ENCODE measurements around the gene GBP7. TPM values are rescaled to one million over a fixed set of nuclear protein-coding genes. Genes with fewer than 3 reads are reported as not detected.

The GBP7 gene
- total and polyA plus RNA-seq, 5 donors: 0.05 to 0.11 TPM; not detected in 3

DNA sequence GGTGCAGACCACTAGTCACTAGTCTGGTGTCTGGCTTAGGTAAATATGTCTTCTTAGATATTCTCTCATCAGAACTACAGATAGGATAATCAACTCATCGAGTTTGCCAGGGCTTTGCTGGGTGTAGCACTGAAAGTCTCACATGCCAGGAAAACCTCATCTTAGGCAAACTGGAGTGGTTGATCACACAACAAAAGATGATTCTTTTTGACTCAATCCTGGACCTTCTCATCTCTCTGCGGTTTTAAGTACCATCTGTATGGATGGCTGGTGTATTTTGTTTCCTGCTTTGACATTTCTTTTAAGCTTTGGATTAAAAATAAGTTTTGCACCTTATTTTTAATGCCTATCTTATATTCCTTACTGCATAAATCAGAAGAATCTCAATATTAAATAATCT, 61.1 kb downstream of the GBP7 start:
- DNase-seq (no peak), ATAC-seq (no peak)
- intact Hi-C loops (cut with DNase I): no loop called here
- no peak overlapping the region for H3K4me3 ChIP-seq (ENCODE audit: low read length)
- H3K27me3 ChIP-seq (ENCODE audit: control insufficient read depth, insufficient read depth): no peaks in the 10 kb centered on the region
- H3K4me1 ChIP-seq (ENCODE audit: control insufficient read depth, insufficient read depth, low read length): no peaks in the 10 kb centered on the region
- WGBS: 88% methylated on average over 2 of the region's 2 CpGs
- no peaks in the 10 kb centered on the region for H3K9me3 ChIP-seq (ENCODE audit: control insufficient read depth, low read length)
- H3K27ac ChIP-seq (ENCODE audit: low read length): no peak overlapping the region

DNA sequence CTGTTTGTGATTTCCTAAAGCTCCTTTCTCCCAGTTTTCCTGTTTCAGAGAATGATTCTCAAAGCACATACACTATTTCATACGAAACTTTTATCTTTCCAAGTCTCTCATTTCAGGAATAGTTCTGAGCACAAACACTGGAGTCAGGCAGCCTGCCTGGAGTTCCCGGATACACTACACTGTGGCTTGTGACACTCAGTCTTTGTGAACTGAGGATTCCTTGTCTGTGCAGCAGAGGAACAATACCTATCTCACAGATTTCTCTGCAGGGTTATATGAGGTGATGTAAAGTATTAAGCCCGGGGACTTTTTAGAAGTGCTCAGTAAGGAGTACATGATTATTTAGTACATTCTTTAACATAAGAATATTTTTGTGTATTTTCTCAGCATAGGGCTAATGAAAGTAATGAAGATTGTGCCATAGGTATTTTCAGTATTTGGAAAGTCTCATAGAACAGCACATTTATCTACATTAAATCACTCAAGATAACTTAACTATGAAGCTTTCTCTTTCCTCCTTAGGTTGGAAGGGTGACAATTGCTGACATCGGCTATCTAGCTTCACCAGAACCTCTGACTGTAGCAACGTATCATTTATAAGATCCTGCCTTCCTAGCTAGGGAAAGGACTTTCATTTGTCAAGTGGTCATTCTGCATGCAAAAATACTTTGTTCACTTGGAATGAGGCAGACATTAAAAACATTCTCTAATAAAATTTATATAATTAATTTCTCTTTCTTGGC, 62.8 kb downstream of the GBP7 start:
- H3K27me3 ChIP-seq (ENCODE audit: control insufficient read depth, insufficient read depth): no peaks in the 10 kb centered on the region
- H3K27ac ChIP-seq (ENCODE audit: low read length): no peak overlapping the region
- H3K9me3 ChIP-seq (ENCODE audit: control insufficient read depth, low read length): no peaks in the 10 kb centered on the region
- no peaks in the 10 kb centered on the region for H3K4me1 ChIP-seq (ENCODE audit: control insufficient read depth, insufficient read depth, low read length)
- intact Hi-C loops (cut with DNase I): no loop called here
- DNase-seq (no peak), ATAC-seq (no peak)
- no peak overlapping the region for H3K4me3 ChIP-seq (ENCODE audit: low read length)
- WGBS: 49% methylated on average over 5 of the region's 5 CpGs

DNA sequence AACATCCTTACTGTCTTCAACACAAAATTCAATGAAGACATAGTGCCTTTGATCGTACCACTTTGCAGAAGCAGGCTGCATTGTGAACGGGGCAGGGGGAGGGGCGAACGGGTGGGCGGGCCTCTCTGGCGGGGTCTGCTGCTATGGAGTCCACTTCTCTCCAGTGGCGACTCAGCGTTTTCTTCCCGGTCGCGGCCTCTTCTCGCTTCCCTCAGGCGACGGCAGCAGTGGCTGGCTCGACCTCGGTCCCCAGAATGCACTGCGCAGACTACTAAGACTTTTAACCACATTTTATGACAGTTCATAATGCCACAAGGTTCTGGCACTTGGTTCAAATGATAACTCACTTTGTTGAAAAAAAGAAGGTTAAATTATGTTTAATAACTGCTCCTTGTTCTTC, 71.1 kb downstream of the GBP7 start:
- Histone ChIP-seq H3K4me1 (ENCODE audit: control insufficient read depth, insufficient read depth, low read length) (no peaks in the 10 kb centered on the region), H3K27me3 (ENCODE audit: control insufficient read depth, insufficient read depth) (no peaks in the 10 kb centered on the region), H3K27ac (ENCODE audit: low read length) (no peak overlapping the region), H3K4me3 (ENCODE audit: low read length) (no peak overlapping the region), H3K9me3 (ENCODE audit: control insufficient read depth, low read length) (no peaks in the 10 kb centered on the region)
- intact Hi-C loops (cut with DNase I): no loop called here
- ATAC-seq (no peak), DNase-seq (no peak)
- 96% methylated on average over 17 of the region's 17 CpGs for WGBS

DNA sequence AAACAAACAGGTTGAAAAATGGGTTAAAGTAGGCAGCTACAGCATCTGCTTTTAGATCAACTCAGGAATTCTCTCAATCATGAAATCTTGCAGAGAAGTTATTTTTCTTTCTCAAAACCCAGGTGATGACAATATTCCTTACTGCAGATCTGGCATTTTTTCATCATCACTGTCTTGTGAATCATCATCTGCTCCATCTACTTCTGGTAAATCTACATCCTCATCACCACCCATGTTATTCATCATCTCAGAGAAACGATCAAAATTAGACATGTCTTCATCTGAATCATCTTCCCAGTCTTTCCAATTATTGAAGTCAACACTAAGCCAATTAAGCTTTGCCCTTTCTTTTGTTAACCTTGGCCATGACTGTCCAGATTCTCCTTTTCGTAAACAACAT, 71.7 kb downstream of the GBP7 start:
- 92% methylated on average over 2 of the region's 2 CpGs for WGBS
- ATAC-seq (no peak), DNase-seq (no peak)
- Histone ChIP-seq H3K4me1 (ENCODE audit: control insufficient read depth, insufficient read depth, low read length) (no peaks in the 10 kb centered on the region), H3K27me3 (ENCODE audit: control insufficient read depth, insufficient read depth) (no peaks in the 10 kb centered on the region), H3K27ac (ENCODE audit: low read length) (no peak overlapping the region), H3K4me3 (ENCODE audit: low read length) (no peak overlapping the region), H3K9me3 (ENCODE audit: control insufficient read depth, low read length) (no peaks in the 10 kb centered on the region)
- intact Hi-C loops (cut with DNase I): no loop called here

DNA sequence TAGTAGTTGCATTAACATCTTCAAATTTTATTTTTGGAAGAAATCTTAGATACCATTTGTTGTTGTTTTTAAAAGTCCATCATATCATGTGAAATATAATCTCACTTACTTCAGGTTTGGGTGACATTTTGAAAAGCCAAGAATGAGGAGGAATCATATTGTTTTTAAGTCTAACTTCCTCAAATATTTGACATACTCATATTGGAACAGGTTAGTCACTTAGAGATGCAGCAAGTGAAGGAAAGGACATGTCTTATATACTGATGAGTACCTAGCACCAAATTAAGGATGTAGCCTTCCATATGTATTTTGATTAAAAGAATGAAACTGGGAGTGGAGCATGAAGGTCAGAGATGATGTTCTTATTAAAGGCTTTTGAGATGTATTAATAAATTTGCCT, 73.8 kb downstream of the GBP7 start:
- Histone ChIP-seq H3K4me1 (ENCODE audit: control insufficient read depth, insufficient read depth, low read length) (no peaks in the 10 kb centered on the region), H3K9me3 (ENCODE audit: control insufficient read depth, low read length) (no peaks in the 10 kb centered on the region), H3K4me3 (ENCODE audit: low read length) (no peak overlapping the region), H3K27me3 (ENCODE audit: control insufficient read depth, insufficient read depth) (no peaks in the 10 kb centered on the region), H3K27ac (ENCODE audit: low read length) (no peak overlapping the region)
- no peak for ATAC-seq
- DNase-seq: no peak
- intact Hi-C loops (cut with DNase I): no loop called here

DNA sequence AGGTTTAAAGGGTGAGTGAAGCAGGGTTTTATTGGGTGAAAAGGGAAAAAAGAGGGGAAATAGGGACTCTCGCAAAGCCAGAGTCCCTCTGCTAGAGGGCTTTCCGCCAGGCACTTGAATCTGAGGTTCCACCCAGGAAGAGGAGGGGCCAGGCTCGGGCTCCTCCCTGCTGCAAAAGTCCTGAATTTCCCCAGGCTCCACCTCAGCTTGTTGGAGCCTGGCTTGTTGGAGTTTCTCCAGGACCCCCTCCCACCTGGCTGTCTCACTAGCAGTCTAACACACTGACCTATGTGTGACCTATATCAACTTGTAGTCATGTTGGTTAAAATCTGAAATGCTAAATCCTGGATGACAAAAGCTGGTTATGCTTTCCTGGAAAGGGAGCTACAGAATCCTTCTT, 75.4 kb downstream of the GBP7 start:
- H3K4me3 ChIP-seq (ENCODE audit: low read length): no peak overlapping the region
- no peaks in the 10 kb centered on the region for H3K4me1 ChIP-seq (ENCODE audit: control insufficient read depth, insufficient read depth, low read length)
- no peak for DNase-seq
- H3K9me3 ChIP-seq (ENCODE audit: control insufficient read depth, low read length): no peaks in the 10 kb centered on the region
- H3K27me3 ChIP-seq (ENCODE audit: control insufficient read depth, insufficient read depth): no peaks in the 10 kb centered on the region
- intact Hi-C loops (cut with DNase I): no loop called here
- ATAC-seq: no peak
- no peak overlapping the region for H3K27ac ChIP-seq (ENCODE audit: low read length)
- 96% methylated on average over 3 of the region's 3 CpGs for WGBS

- intact Hi-C loops (cut with DNase I): no loop called here
Measured at GRCh38 chr1:89098857-89099256, 76.9 kb downstream of the GBP7 start.

DNA sequence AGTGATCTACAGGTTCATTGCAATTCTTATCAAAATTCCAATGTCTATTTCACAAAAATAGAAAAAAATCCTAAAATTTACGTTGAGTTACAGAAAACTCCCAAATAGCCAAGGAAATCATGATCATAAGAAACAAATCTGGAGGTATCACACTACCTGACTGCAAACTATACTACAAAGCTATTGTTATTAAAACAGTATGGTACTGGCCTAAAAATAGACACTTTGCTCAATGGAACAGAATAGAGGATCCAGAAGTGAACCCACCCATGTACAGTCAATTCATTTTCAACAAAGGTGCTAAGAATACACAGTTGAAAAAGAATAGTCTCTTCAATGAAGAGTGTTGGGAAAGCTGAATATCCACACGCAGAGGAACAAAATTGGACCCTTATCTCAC, 80.1 kb downstream of the GBP7 start:
- no peak for ATAC-seq
- no peaks in the 10 kb centered on the region for H3K9me3 ChIP-seq (ENCODE audit: control insufficient read depth, low read length)
- no peak overlapping the region for H3K4me3 ChIP-seq (ENCODE audit: low read length)
- H3K4me1 ChIP-seq (ENCODE audit: control insufficient read depth, insufficient read depth, low read length): no peaks in the 10 kb centered on the region
- no peak overlapping the region for H3K27ac ChIP-seq (ENCODE audit: low read length)
- intact Hi-C loops (cut with DNase I): no loop called here
- no peak for DNase-seq
- 93% methylated on average over 2 of the region's 2 CpGs for WGBS
- H3K27me3 ChIP-seq (ENCODE audit: control insufficient read depth, insufficient read depth): no peaks in the 10 kb centered on the region

More at GRCh38 chr1:89098857-89099256, 76.9 kb downstream of the GBP7 start:
- DNase-seq (no peak), ATAC-seq (no peak)
- Histone ChIP-seq H3K4me3 (ENCODE audit: low read length) (no peak overlapping the region), H3K4me1 (ENCODE audit: control insufficient read depth, insufficient read depth, low read length) (no peaks in the 10 kb centered on the region), H3K27me3 (ENCODE audit: control insufficient read depth, insufficient read depth) (no peaks in the 10 kb centered on the region), H3K9me3 (ENCODE audit: control insufficient read depth, low read length) (no peaks in the 10 kb centered on the region), H3K27ac (ENCODE audit: low read length) (no peak overlapping the region)
- 70% methylated on average over 3 of the region's 3 CpGs for WGBS

DNA sequence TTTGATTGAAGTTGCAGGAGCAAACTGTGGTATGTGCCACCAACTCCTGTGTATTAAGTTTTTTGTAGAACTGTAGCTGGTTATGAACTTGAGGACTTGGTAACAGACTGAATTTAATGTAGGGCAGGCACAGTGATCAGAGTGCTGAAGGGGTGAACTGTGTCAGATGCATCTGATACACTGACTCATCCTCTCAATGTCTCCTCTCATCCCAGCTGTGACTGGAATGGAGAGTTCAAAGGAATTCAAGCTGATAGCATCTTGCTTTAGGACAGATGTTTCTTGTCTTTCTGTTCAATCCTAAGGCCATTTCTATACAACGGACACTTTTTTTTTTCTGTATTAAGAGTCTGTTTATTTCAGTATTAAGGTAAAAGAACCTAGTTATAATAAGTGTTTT, 85.8 kb downstream of the GBP7 start:
- intact Hi-C loops (cut with DNase I): loop anchor here in 2 of 4 donors (5.0 to 10.0 kb wide), 3 partner anchors 197 to 267 kb away; no protein-coding TSS in a partner anchor
- no peaks in the 10 kb centered on the region for H3K27me3 ChIP-seq (ENCODE audit: control insufficient read depth, insufficient read depth)
- WGBS: 55% methylated on average over 1 of the region's 1 CpG
- H3K4me1 ChIP-seq (ENCODE audit: control insufficient read depth, insufficient read depth, low read length): no peaks in the 10 kb centered on the region
- no peak overlapping the region for H3K4me3 ChIP-seq (ENCODE audit: low read length)
- ATAC-seq: no peak
- H3K27ac ChIP-seq (ENCODE audit: low read length): no peak overlapping the region
- no peaks in the 10 kb centered on the region for H3K9me3 ChIP-seq (ENCODE audit: control insufficient read depth, low read length)
- DNase-seq: no peak

DNA sequence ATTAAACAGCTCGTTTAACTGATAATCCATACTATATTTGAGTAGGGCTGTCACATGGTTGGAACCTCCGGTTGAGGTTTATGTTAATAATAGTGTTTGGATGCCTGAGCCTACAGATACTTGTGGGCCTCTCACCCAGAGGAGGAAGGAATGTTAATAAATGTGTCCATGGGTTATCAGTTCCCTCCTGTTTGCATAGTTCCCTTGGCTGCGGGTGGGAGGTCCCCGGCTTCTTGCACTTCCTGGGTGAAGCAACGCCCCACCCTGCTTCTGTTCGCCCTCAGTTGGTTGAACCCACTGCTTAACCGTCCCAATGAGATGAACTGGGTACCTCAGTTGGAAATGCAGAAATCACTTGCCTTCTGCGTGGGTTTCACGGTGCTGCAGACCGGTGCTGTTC, 87.2 kb downstream of the GBP7 start:
- intact Hi-C loops (cut with DNase I): loop anchor here in 2 of 4 donors (5.0 to 10.0 kb wide), 3 partner anchors 199 to 269 kb away; no protein-coding TSS in a partner anchor
- no peak overlapping the region for H3K27ac ChIP-seq (ENCODE audit: low read length)
- H3K27me3 ChIP-seq (ENCODE audit: control insufficient read depth, insufficient read depth): no peaks in the 10 kb centered on the region
- DNase-seq: no peak
- ATAC-seq: no peak
- H3K4me3 ChIP-seq (ENCODE audit: low read length): no peak overlapping the region
- H3K4me1 ChIP-seq (ENCODE audit: control insufficient read depth, insufficient read depth, low read length): no peaks in the 10 kb centered on the region
- H3K9me3 ChIP-seq (ENCODE audit: control insufficient read depth, low read length): no peaks in the 10 kb centered on the region
- WGBS: 77% methylated on average over 10 of the region's 10 CpGs

DNA sequence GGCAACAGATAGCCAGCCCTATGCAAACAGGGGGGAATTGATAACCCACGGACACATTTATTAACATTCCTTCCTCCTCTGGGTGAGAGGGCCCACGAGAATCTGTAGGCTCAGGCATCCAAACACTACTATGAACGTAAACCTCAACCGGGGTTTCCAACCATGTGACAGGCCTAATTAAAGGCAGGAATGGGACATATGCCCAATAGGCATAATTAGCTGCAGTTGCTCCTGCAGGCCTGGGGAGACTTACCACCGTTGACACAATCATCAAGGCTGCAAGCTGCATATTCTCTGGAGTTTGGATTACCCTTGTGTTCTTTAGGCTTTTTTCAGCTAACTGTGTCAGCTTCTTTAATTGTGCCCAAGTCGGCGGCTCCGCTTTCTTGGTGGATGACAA, 88.6 kb downstream of the GBP7 start:
- no peak overlapping the region for H3K27ac ChIP-seq (ENCODE audit: low read length)
- no peak for ATAC-seq
- WGBS: 78% methylated on average over 8 of the region's 8 CpGs

More for the DNA sequence above, 88.6 kb downstream of the GBP7 start:
- no peaks in the 10 kb centered on the region for H3K27me3 ChIP-seq (ENCODE audit: control insufficient read depth, insufficient read depth)
- H3K4me1 ChIP-seq (ENCODE audit: control insufficient read depth, insufficient read depth, low read length): no peaks in the 10 kb centered on the region
- intact Hi-C loops (cut with DNase I): loop anchor here in 2 of 4 donors (5.0 to 10.0 kb wide), 3 partner anchors 200 to 270 kb away; no protein-coding TSS in a partner anchor
- H3K4me3 ChIP-seq (ENCODE audit: low read length): no peak overlapping the region
- no peaks in the 10 kb centered on the region for H3K9me3 ChIP-seq (ENCODE audit: control insufficient read depth, low read length)
- no peak for DNase-seq
